A673 (cell line): ENCODE data around the gene FOLR2. TPM values are rescaled to one million over a fixed set of nuclear protein-coding genes. Genes with fewer than 3 reads are reported as not detected.

Experiments used
- BruUV-seq: library from RNA; stranded (reverse); fragments of 400-500 nt; replicated peaks from 2 replicates; lab custom pipeline; 2021; lab: Mats Ljungman, UMichigan
- CTCF ChIA-PET: fragments of 300-600 bp; sonication (Branson Sonifier 250); formaldehyde crosslinking; loops from one replicate; lab custom pipeline; 2022; ENCODE audit warnings: antibody characterized with exemption; lab: Charles Lee
- POLR2A ChIA-PET: fragments of 300-600 bp; sonication (Branson Sonifier 250); formaldehyde crosslinking; loops from one replicate; lab custom pipeline; 2022; ENCODE audit warnings: antibody characterized with exemption; ENCODE audit not compliant: low non-redundant PET; lab: Charles Lee
- DNase-seq: peaks from one replicate; pipeline ENCODE4 v3.0.0-alpha.2; 2015; ENCODE audit warnings: low spot score
- H3K27ac ChIP-seq: fragments of 200-600 bp; sonication (generic); 2 replicates; pipeline ENCODE4 v1.5.1; 2016; ENCODE audit warnings: mixed run types, low read depth, mild to moderate bottlenecking, mixed read lengths, antibody characterized with exemption, low read length; ENCODE audit not compliant: poor library complexity, severe bottlenecking
- H3K27me3 ChIP-seq: fragments of 200-600 bp; sonication (generic); replicated peaks from 2 replicates; pipeline ENCODE4 v1.6.1; 2017; ENCODE audit warnings: mixed run types, low read depth, mild to moderate bottlenecking, mixed read lengths, antibody characterized with exemption, low read length; ENCODE audit not compliant: insufficient read depth, poor library complexity
- H3K36me3 ChIP-seq: fragments of 200-600 bp; sonication (generic); 2 replicates; pipeline ENCODE4 v1.6.1; 2016; ENCODE audit warnings: mixed run types, mild to moderate bottlenecking, mixed read lengths, antibody characterized with exemption, low read length; ENCODE audit not compliant: insufficient read depth, poor library complexity, severe bottlenecking
- H3K4me1 ChIP-seq: fragments of 200-600 bp; sonication (generic); 2 replicates; pipeline ENCODE4 v1.6.1; 2017; ENCODE audit warnings: mixed run types, mild to moderate bottlenecking, mixed read lengths, antibody characterized with exemption, low read length; ENCODE audit not compliant: insufficient read depth, poor library complexity, severe bottlenecking
- H3K4me3 ChIP-seq: fragments of 200-600 bp; sonication (generic); 2 replicates; pipeline ENCODE4 v1.5.1; 2016; ENCODE audit warnings: low read depth, mixed run types, mild to moderate bottlenecking, mixed read lengths, low read length; ENCODE audit not compliant: poor library complexity, severe bottlenecking
- H3K9me3 ChIP-seq: fragments of 200-600 bp; sonication (generic); 2 replicates; pipeline ENCODE4 v1.6.1; 2016; ENCODE audit warnings: mixed run types, low read depth, mild to moderate bottlenecking, mixed read lengths, antibody characterized with exemption, low read length; ENCODE audit not compliant: poor library complexity, severe bottlenecking
- CTCF ChIP-seq: fragments of 300-800, 200-600 bp; sonication (generic); conservative IDR thresholded peaks from 2 replicates; pipeline ENCODE4 v1.5.1; 2017; ENCODE audit warnings: low read depth, mild to moderate bottlenecking, antibody characterized with exemption, low read length, moderate library complexity, mixed read lengths
- EZH2 ChIP-seq: fragments of 200-600 bp; sonication (generic); IDR thresholded peaks from 2 replicates; pipeline ENCODE4 v1.6.1; 2017; ENCODE audit warnings: borderline replicate concordance, low read depth, mild to moderate bottlenecking, mixed read lengths, antibody characterized with exemption, low read length; ENCODE audit not compliant: poor library complexity, severe bottlenecking
- intact Hi-C: fragments of 100-400 bp; cut with micrococcal nuclease; formaldehyde crosslinking; loops from one replicate; pipeline ENCODE4 v1.10.0; 2022; ENCODE audit not compliant: unreplicated experiment
- total RNA-seq: library from RNA; stranded (reverse); gene quantifications from 2 replicates; pipeline ENCODE4 v1.2.3, GENCODE V29; 2021

The FOLR2 gene
- total RNA-seq, 1 experiment from 2014 or later = not detected

- Histone ChIP-seq H3K36me3 (peaks cover 37% of the 10 kb centered on the region), H3K27me3 (peaks cover 18% of the 10 kb centered on the region), H3K4me1 (no peaks in the 10 kb centered on the region), H3K27ac (no peak overlapping the region), H3K9me3 (no peaks in the 10 kb centered on the region), H3K4me3 (no peak overlapping the region)
- no TSS peak for BruUV-seq
- intact Hi-C loops = loop anchor here (5.0 kb wide), 1 partner anchor 197 kb away; the partner anchor contains the start of gene CLPB
- DNase-seq = no peak
- ChIA-PET CTCF (interaction anchor here (0.6 to 1.4 kb wide), 2 partner anchors 181 to 195 kb away, joined by 5 to 8 read pairs; no protein-coding TSS in a partner anchor), POLR2A (interaction anchor here (0.6 kb wide), 1 partner anchor 9 kb away, joined by 19 read pairs; no protein-coding TSS in a partner anchor)
- no peak for TF ChIP-seq EZH2
Observed at GRCh38 chr11:72235351-72236057, 18.9 kb downstream of the FOLR2 start.

- no peak overlapping the region for H3K4me3 ChIP-seq
- TF ChIP-seq CTCF (no peak), EZH2 (no peak)
- H3K9me3 ChIP-seq = no peaks in the 10 kb centered on the region
- CTCF ChIA-PET = interaction anchor here (1.4 kb wide), 1 partner anchor 195 kb away, joined by 5 read pairs; no protein-coding TSS in a partner anchor
- peaks cover 30% of the 10 kb centered on the region for H3K36me3 ChIP-seq
- intact Hi-C loops = loop anchor here (5.0 kb wide), 1 partner anchor 196 kb away; the partner anchor contains the start of gene CLPB
- POLR2A ChIA-PET = interaction anchor here (0.5 kb wide), 1 partner anchor 199 kb away, joined by 4 read pairs; no protein-coding TSS in a partner anchor
- no TSS peak for BruUV-seq
- peaks cover 24% of the 10 kb centered on the region for H3K27me3 ChIP-seq
- no peak for DNase-seq
- H3K27ac ChIP-seq = no peak overlapping the region
- no peaks in the 10 kb centered on the region for H3K4me1 ChIP-seq
Observed at GRCh38 chr11:72236083-72236697, 19.6 kb downstream of the FOLR2 start.

GRCh38 chr11:72236774-72237111 lies 20.1 kb downstream of the FOLR2 start:
- BruUV-seq = no TSS peak
- no peak for TF ChIP-seq EZH2
- TF ChIP-seq CTCF = no peak
- intact Hi-C loops = loop anchor here (5.0 kb wide), 1 partner anchor 196 kb away; the partner anchor contains the start of gene CLPB
- POLR2A ChIA-PET = interaction anchor here (0.5 kb wide), 1 partner anchor 198 kb away, joined by 4 read pairs; no protein-coding TSS in a partner anchor
- peaks cover 28% of the 10 kb centered on the region for H3K27me3 ChIP-seq
- H3K4me1 ChIP-seq = no peaks in the 10 kb centered on the region
- no peaks in the 10 kb centered on the region for H3K9me3 ChIP-seq
- no peak overlapping the region for H3K4me3 ChIP-seq
- H3K36me3 ChIP-seq = peaks cover 25% of the 10 kb centered on the region
- no peak for DNase-seq
- H3K27ac ChIP-seq = no peak overlapping the region
- CTCF ChIA-PET = interaction anchor here (1.4 kb wide), 1 partner anchor 194 kb away, joined by 5 read pairs; no protein-coding TSS in a partner anchor
